Esophagus (tissue), 2 donors: ENCODE results near the gene C1orf116. TPM values are rescaled to one million over a fixed set of nuclear protein-coding genes. Genes with fewer than 3 reads are reported as not detected.
"Not testable (repeated sequence)": the region's sequence is repeated elsewhere in the genome, so short reads cannot be mapped to it uniquely, and the experiment has no call there.

Experiments
- H3K27ac ChIP-seq, 2 donors: one replicate each; pipeline ENCODE4 v1.5.1; 2013; ENCODE audit warnings: low read depth in 2 of 2, mild to moderate bottlenecking in 2 of 2, inconsistent platforms in 1 of 2, low read length in 1 of 2, moderate library complexity in 1 of 2
- H3K27me3 ChIP-seq, 2 donors: one replicate each; pipeline ENCODE4 v1.6.1; 2013; ENCODE audit warnings: low read length in 2 of 2, control low read depth in 1 of 2, mild to moderate bottlenecking in 1 of 2; ENCODE audit not compliant: insufficient read depth in 2 of 2, control insufficient read depth in 1 of 2
- H3K36me3 ChIP-seq, 2 donors: one replicate each; pipeline ENCODE4 v1.6.1; 2013; ENCODE audit warnings: low read length in 1 of 2; ENCODE audit not compliant: control insufficient read depth in 2 of 2, insufficient read depth in 2 of 2
- H3K4me1 ChIP-seq, 2 donors: one replicate each; pipeline ENCODE4 v1.6.1; 2013; ENCODE audit warnings: low read length in 1 of 2; ENCODE audit not compliant: control insufficient read depth in 2 of 2, insufficient read depth in 2 of 2
- H3K4me3 ChIP-seq, 2 donors: one replicate each; pipeline ENCODE4 v1.5.1; 2013; ENCODE audit warnings: low read length in 2 of 2, mild to moderate bottlenecking in 2 of 2, low read depth in 1 of 2, moderate library complexity in 1 of 2
- H3K9me3 ChIP-seq, 2 donors: one replicate each; pipeline ENCODE4 v1.6.1; 2013; ENCODE audit warnings: mild to moderate bottlenecking in 2 of 2, low read depth in 1 of 2, low read length in 1 of 2, moderate library complexity in 1 of 2; ENCODE audit not compliant: control insufficient read depth in 2 of 2, insufficient read depth in 1 of 2
- WGBS, 2 donors: extraction: QIAGEN DNeasy Blood & Tissue Kit; methylation state at CpG; one replicate each; pipeline ENCODE4 v1.1.7; 2013; 5-methylcytosine and 5-hydroxymethylcytosine counted together
- polyA plus RNA-seq, 2 donors: library from polyadenylated mRNA; stranded (reverse); fragments of 200-250 nt; gene quantifications; one replicate each; pipeline ENCODE4 v1.2.3, GENCODE V29; 2013
- donor health status: healthy with polysubstance abuse.
- donor health status: Bipolar disorder and iron deficiency.

The C1orf116 gene
- polyA plus RNA-seq, 2 donors, result 72.9 to 85.8 TPM

- H3K9me3 ChIP-seq, H3K36me3 ChIP-seq, H3K27me3 ChIP-seq, H3K4me3 ChIP-seq, H3K4me1 ChIP-seq, H3K27ac ChIP-seq: not testable (repeated sequence)
- 87 to 93% methylated on average over 2 of the region's 2 CpGs for WGBS, 2 donors
Observed at GRCh38 chr1:207041397-207041796, 8.8 kb upstream of the C1orf116 start.

GRCh38 chr1:207040181-207040533 lies 7.6 kb upstream of the C1orf116 start:
- H3K4me3 ChIP-seq, result no peak overlapping the region
- H3K27ac ChIP-seq, result no peak overlapping the region
- no peaks in the 10 kb centered on the region for H3K9me3 ChIP-seq
- no peaks in the 10 kb centered on the region for H3K27me3 ChIP-seq
- H3K36me3 ChIP-seq, result no peaks in the 10 kb centered on the region
- no peaks in the 10 kb centered on the region for H3K4me1 ChIP-seq
- 63 to 68% methylated on average over 3 of the region's 3 CpGs for WGBS, 2 donors

GRCh38 chr1:207039380-207040180 lies 7.0 kb upstream of the C1orf116 start:
- H3K4me1 ChIP-seq, result no peaks in the 10 kb centered on the region
- H3K36me3 ChIP-seq, result no peaks in the 10 kb centered on the region
- 85 to 89% methylated on average over 4 of the region's 4 CpGs for WGBS, 2 donors
- peak overlapping the region in 1 of 2 donors; percentile 7 for H3K27ac ChIP-seq
- no peaks in the 10 kb centered on the region for H3K27me3 ChIP-seq
- no peaks in the 10 kb centered on the region for H3K9me3 ChIP-seq
- H3K4me3 ChIP-seq, result no peak overlapping the region

GRCh38 chr1:207036865-207037264 lies 4.3 kb upstream of the C1orf116 start:
- Histone ChIP-seq H3K9me3 (no peaks in the 10 kb centered on the region), H3K4me3 (no peak overlapping the region), H3K4me1 (no peaks in the 10 kb centered on the region), H3K27ac (no peak overlapping the region), H3K36me3 (no peaks in the 10 kb centered on the region), H3K27me3 (no peaks in the 10 kb centered on the region)
- WGBS, 2 donors, result 92 to 94% methylated on average over 1 of the region's 1 CpG

GRCh38 chr1:207035877-207036551 lies 3.5 kb upstream of the C1orf116 start:
- Histone ChIP-seq H3K36me3 (no peaks in the 10 kb centered on the region), H3K27ac (peak overlapping the region; percentile 26 to 48), H3K4me3 (no peak overlapping the region), H3K4me1 (no peaks in the 10 kb centered on the region), H3K27me3 (no peaks in the 10 kb centered on the region), H3K9me3 (no peaks in the 10 kb centered on the region)
- WGBS, 2 donors, result 76 to 85% methylated on average over 4 of the region's 4 CpGs

GRCh38 chr1:207034998-207035397 lies 2.4 kb upstream of the C1orf116 start:
- Histone ChIP-seq H3K36me3 (no peaks in the 10 kb centered on the region), H3K27ac (peak overlapping the region in 1 of 2 donors; percentile 50), H3K27me3 (no peaks in the 10 kb centered on the region)

GRCh38 chr1:207034208-207034607 lies 1.7 kb upstream of the C1orf116 start:
- H3K27me3 ChIP-seq, result no peaks in the 10 kb centered on the region
- no peaks in the 10 kb centered on the region for H3K36me3 ChIP-seq
- H3K9me3 ChIP-seq, result no peaks in the 10 kb centered on the region
- no peak overlapping the region for H3K4me3 ChIP-seq
- 44 to 61% methylated on average over 1 of the region's 1 CpG for WGBS, 2 donors
- no peaks in the 10 kb centered on the region for H3K4me1 ChIP-seq
- H3K27ac ChIP-seq, result peak overlapping the region; percentile 64 to 71

More at GRCh38 chr1:207034998-207035397, 2.4 kb upstream of the C1orf116 start:
- no peaks in the 10 kb centered on the region for H3K4me1 ChIP-seq
- H3K4me3 ChIP-seq, result no peak overlapping the region
- H3K9me3 ChIP-seq, result no peaks in the 10 kb centered on the region

- peak overlapping the region; percentile 94 to 98 for H3K27ac ChIP-seq
- no peaks in the 10 kb centered on the region for H3K36me3 ChIP-seq
- H3K4me1 ChIP-seq, result no peaks in the 10 kb centered on the region
- 40 to 41% methylated on average over 2 of the region's 2 CpGs for WGBS, 2 donors
- peak overlapping the region in 1 of 2 donors; percentile 20 for H3K4me3 ChIP-seq
- no peaks in the 10 kb centered on the region for H3K27me3 ChIP-seq
- no peaks in the 10 kb centered on the region for H3K9me3 ChIP-seq
Observed at GRCh38 chr1:207033302-207033701, 746 bp upstream of the C1orf116 start.

- peak overlapping the region; percentile 90 to 98 for H3K27ac ChIP-seq
- no peaks in the 10 kb centered on the region for H3K36me3 ChIP-seq
- no peaks in the 10 kb centered on the region for H3K9me3 ChIP-seq
- no peaks in the 10 kb centered on the region for H3K4me1 ChIP-seq
- peak overlapping the region; percentile 57 to 88 for H3K4me3 ChIP-seq
- WGBS, 2 donors, result 37 to 42% methylated on average over 7 of the region's 7 CpGs
- no peaks in the 10 kb centered on the region for H3K27me3 ChIP-seq
Observed at GRCh38 chr1:207031632-207032264, 808 bp downstream of the C1orf116 start.
